Parathyroid adenoma (tissue), 2 donors: ENCODE results near the gene ANO10.

Experiments
- H2AFZ ChIP-seq: fragments of 300-600 bp; sonication (generic); one replicate; pipeline ENCODE4 v1.7.0; 2017; ENCODE audit warnings: antibody characterized with exemption, mild to moderate bottlenecking
- H3K27ac ChIP-seq: fragments of 300-600 bp; sonication (generic); one replicate; pipeline ENCODE4 v1.7.0; 2017
- H3K27me3 ChIP-seq: fragments of 300-600 bp; sonication (generic); one replicate; pipeline ENCODE4 v1.7.0; 2017; ENCODE audit warnings: low read length; ENCODE audit not compliant: control insufficient read depth, insufficient read depth
- H3K36me3 ChIP-seq: fragments of 300-600 bp; sonication (generic); one replicate; pipeline ENCODE4 v1.7.0; 2017; ENCODE audit warnings: low read length; ENCODE audit not compliant: control insufficient read depth, insufficient read depth
- H3K4me1 ChIP-seq: fragments of 300-600 bp; sonication (generic); one replicate; pipeline ENCODE4 v1.7.0; 2017; ENCODE audit warnings: control low read depth
- H3K4me2 ChIP-seq: fragments of 300-600 bp; sonication (generic); one replicate; pipeline ENCODE4 v1.7.0; 2017; ENCODE audit warnings: low read length
- H3K4me3 ChIP-seq: fragments of 300-600 bp; sonication (generic); one replicate; pipeline ENCODE4 v1.7.0; 2017; ENCODE audit warnings: low read depth, low read length
- H3K79me2 ChIP-seq: fragments of 300-600 bp; sonication (generic); one replicate; pipeline ENCODE4 v1.7.0; 2017; ENCODE audit warnings: control low read depth
- H3K9ac ChIP-seq: fragments of 300-600 bp; sonication (generic); one replicate; pipeline ENCODE4 v1.7.0; 2017; ENCODE audit warnings: mild to moderate bottlenecking
- H3K9me3 ChIP-seq: fragments of 300-600 bp; sonication (generic); one replicate; pipeline ENCODE4 v1.7.0; 2017; ENCODE audit warnings: low read length; ENCODE audit not compliant: control insufficient read depth
- TF ChIP-seq, protein P1 (sequence below): fragments of 300-600 bp; sonication (generic); IDR thresholded peaks from one replicate; pipeline ENCODE4 v1.7.0; 2017; ENCODE audit warnings: antibody characterized with exemption, mild to moderate bottlenecking
- donor health status: primary hyperparathyroidism.

The ANO10 gene

DNA sequence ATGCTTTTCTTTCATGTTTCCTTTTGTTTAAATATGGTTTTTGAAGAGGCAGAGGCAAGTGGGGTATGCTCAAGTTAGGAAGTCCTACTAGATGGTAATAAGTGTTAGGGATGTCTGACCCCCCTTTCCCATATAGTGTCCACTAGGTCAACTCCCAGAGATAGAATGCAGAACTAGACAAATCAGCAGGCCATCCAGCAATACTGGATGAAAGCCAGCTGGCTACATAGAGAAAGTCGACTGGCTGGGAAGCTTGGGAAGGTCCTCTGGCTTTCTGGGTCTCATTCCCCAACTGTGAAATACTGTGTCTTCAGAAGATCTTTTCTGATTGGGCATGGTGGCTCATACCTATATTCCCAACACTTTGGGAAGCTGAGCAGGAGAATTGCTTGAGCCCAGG lies 221.6 kb downstream of the ANO10 start:
- Histone ChIP-seq H3K9me3 (no peaks in the 10 kb centered on the region), H3K4me2 (no peak overlapping the region), H3K4me1 (no peaks in the 10 kb centered on the region), H3K36me3 (no peaks in the 10 kb centered on the region), H3K4me3 (no peak overlapping the region), H3K79me2 (no peaks in the 10 kb centered on the region), H3K27ac (no peak overlapping the region), H3K9ac (no peak overlapping the region), H2AFZ (no peak overlapping the region), H3K27me3 (no peaks in the 10 kb centered on the region)
- TF ChIP-seq, protein P1, sequence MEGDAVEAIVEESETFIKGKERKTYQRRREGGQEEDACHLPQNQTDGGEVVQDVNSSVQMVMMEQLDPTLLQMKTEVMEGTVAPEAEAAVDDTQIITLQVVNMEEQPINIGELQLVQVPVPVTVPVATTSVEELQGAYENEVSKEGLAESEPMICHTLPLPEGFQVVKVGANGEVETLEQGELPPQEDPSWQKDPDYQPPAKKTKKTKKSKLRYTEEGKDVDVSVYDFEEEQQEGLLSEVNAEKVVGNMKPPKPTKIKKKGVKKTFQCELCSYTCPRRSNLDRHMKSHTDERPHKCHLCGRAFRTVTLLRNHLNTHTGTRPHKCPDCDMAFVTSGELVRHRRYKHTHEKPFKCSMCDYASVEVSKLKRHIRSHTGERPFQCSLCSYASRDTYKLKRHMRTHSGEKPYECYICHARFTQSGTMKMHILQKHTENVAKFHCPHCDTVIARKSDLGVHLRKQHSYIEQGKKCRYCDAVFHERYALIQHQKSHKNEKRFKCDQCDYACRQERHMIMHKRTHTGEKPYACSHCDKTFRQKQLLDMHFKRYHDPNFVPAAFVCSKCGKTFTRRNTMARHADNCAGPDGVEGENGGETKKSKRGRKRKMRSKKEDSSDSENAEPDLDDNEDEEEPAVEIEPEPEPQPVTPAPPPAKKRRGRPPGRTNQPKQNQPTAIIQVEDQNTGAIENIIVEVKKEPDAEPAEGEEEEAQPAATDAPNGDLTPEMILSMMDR, result no peak

DNA sequence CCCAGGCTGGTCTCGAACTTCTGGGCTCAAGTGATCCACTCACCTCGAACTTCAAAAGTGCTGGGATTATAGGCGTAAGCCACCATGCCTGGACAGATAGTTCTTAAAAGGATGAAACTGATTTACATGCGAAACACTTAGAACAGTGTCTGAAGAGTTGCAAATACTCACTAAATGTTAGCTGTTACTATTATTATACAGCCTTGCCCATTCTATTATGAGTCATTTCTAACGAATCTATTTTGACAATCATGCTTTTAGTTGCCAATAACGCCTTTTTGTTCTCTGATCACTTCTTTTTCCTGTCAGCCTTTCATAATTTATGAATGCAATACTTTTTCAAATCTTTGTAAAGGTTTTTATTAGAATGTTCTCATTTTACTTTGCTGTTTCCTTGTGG lies 222.8 kb downstream of the ANO10 start:
- Histone ChIP-seq H2AFZ (no peak overlapping the region), H3K27me3 (no peaks in the 10 kb centered on the region), H3K36me3 (no peaks in the 10 kb centered on the region), H3K9me3 (no peaks in the 10 kb centered on the region), H3K79me2 (no peaks in the 10 kb centered on the region), H3K4me2 (no peak overlapping the region), H3K4me1 (no peaks in the 10 kb centered on the region), H3K4me3 (no peak overlapping the region), H3K9ac (no peak overlapping the region), H3K27ac (no peak overlapping the region)
- TF ChIP-seq, protein P1, result no peak

DNA sequence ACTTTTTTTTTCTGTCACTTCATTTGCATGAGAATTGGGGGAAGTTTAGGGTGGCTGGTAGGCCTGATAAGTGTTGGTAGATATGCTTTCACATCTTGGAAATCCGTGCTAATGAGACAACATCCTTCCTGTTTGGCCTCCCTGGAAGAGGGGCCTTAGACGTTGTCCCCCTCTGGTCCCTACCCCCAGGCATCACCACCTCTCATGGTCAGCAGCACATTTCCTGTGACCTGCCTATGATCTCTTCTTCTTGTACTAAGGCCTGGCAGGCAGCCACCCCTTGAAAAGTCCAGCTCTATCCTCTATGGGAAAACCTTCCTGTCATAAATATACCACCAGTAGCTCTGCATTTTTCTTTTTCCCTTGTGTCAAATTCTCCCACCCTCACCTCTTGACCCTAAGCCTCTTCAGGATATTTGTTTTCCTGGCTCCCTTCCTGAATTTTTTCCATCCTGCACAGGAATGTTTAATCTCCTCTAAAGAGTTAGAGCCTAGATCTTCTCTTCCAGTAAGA lies 227.7 kb downstream of the ANO10 start:
- H3K36me3 ChIP-seq, result no peaks in the 10 kb centered on the region
- TF ChIP-seq, protein P1, result no peak
- no peak overlapping the region for H2AFZ ChIP-seq
- no peaks in the 10 kb centered on the region for H3K27me3 ChIP-seq
- no peak overlapping the region for H3K4me3 ChIP-seq
- H3K79me2 ChIP-seq, result no peaks in the 10 kb centered on the region
- no peaks in the 10 kb centered on the region for H3K4me1 ChIP-seq
- no peak overlapping the region for H3K4me2 ChIP-seq
- H3K9me3 ChIP-seq, result no peaks in the 10 kb centered on the region
- peak overlapping the region; percentile 45 for H3K27ac ChIP-seq
- no peak overlapping the region for H3K9ac ChIP-seq

DNA sequence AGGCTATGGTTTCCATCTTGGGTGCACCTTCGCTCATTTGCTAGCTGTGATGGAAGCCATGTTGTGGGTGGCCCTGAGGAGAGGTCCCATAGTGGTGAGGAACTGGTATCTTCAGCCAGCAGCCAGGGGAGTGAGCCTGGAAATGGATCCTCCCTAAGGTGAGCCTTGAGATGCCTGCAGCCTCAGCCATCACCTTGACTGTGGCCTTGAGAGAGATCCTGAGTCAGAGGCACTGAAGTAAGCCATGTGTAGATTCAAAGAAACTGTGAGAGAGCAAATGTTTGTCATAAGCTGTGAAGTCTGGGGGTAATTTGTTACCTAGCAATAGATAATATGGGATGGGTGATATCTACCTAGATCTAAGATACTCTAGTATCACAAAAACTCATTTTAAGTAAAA lies 230.2 kb downstream of the ANO10 start:
- H3K36me3 ChIP-seq, result no peaks in the 10 kb centered on the region
- H3K9ac ChIP-seq, result no peak overlapping the region
- H2AFZ ChIP-seq, result no peak overlapping the region
- H3K9me3 ChIP-seq, result no peaks in the 10 kb centered on the region
- TF ChIP-seq, protein P1, result no peak
- no peaks in the 10 kb centered on the region for H3K4me1 ChIP-seq
- H3K79me2 ChIP-seq, result no peaks in the 10 kb centered on the region
- H3K27me3 ChIP-seq, result no peaks in the 10 kb centered on the region
- H3K27ac ChIP-seq, result peak overlapping the region; percentile 24
- no peak overlapping the region for H3K4me3 ChIP-seq
- H3K4me2 ChIP-seq, result no peak overlapping the region

DNA sequence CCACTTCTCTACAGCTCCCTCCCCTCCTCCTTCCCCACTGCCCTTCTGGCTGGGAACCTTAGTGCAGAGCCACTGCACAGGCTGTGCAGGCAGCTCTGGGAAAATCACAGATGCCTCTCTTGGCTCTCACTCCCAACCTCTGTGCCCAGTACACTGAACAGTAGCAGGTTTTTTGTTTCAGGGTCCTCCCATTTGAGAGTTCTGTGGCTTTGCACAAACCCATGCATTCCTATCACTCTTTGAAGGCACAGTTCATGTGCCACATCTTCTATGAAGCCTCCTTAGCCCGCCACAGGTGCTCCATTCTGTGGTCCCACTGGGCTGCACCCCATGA lies 231.6 kb downstream of the ANO10 start:
- H3K4me1 ChIP-seq, result no peaks in the 10 kb centered on the region
- H3K4me3 ChIP-seq, result no peak overlapping the region
- no peaks in the 10 kb centered on the region for H3K36me3 ChIP-seq
- H3K79me2 ChIP-seq, result no peaks in the 10 kb centered on the region
- no peaks in the 10 kb centered on the region for H3K27me3 ChIP-seq
- TF ChIP-seq, protein P1, result no peak
- no peak overlapping the region for H3K9ac ChIP-seq
- H3K9me3 ChIP-seq, result no peaks in the 10 kb centered on the region
- H2AFZ ChIP-seq, result no peak overlapping the region
- peak overlapping the region; percentile 76 for H3K27ac ChIP-seq
- H3K4me2 ChIP-seq, result no peak overlapping the region
